PC-3 (cell line): ENCODE data around the gene PEX11B. TPM values are rescaled to one million over a fixed set of nuclear protein-coding genes. Genes with fewer than 3 reads are reported as not detected.
A peak's percentile ranks its signal among the peaks of the same experiment; 100 is the strongest.

Experiments
- ATAC-seq: fragments of 200-7000 bp; cut with Tn5 transposase; 2 replicates; pipeline ENCODE4 v1.9.1; 2020; ENCODE audit warnings: mild to moderate bottlenecking, moderate library complexity
- BruUV-seq: library from RNA; stranded (reverse); fragments of 400-500 nt; replicated peaks from 2 replicates; lab custom pipeline; 2021; lab: Mats Ljungman, UMichigan
- CTCF ChIA-PET: fragments of 300-600 bp; sonication (Branson Sonifier 250); formaldehyde crosslinking; loops from one replicate; lab custom pipeline; 2022; ENCODE audit warnings: antibody characterized with exemption; lab: Charles Lee
- POLR2A ChIA-PET: fragments of 300-600 bp; sonication (Branson Sonifier 250); formaldehyde crosslinking; loops from one replicate; lab custom pipeline; 2022; ENCODE audit warnings: antibody characterized with exemption; ENCODE audit not compliant: unreplicated experiment; lab: Charles Lee
- DNase-seq: peaks from one replicate; pipeline ENCODE4 v3.0.0-alpha.2; 2015
- H2AFZ ChIP-seq: fragments of 300-600 bp; sonication (generic); 2 replicates; pipeline ENCODE4 v1.6.0; 2016; ENCODE audit warnings: antibody characterized with exemption, low read length
- H3F3A ChIP-seq: fragments of 300-600 bp; sonication (generic); one replicate; pipeline ENCODE4 v1.6.0; 2017; ENCODE audit warnings: antibody characterized with exemption, low read length, control low read depth, mild to moderate bottlenecking; ENCODE audit not compliant: unreplicated experiment
- H3K27ac ChIP-seq: fragments of 300-600 bp; sonication (generic); 2 replicates; pipeline ENCODE4 v1.5.1; 2016; ENCODE audit warnings: mild to moderate bottlenecking, low read length
- H3K27me3 ChIP-seq: fragments of 300-600 bp; sonication (generic); 2 replicates; pipeline ENCODE4 v1.6.1; 2016; ENCODE audit warnings: low read length, mixed read lengths
- H3K36me3 ChIP-seq: fragments of 300-600 bp; sonication (generic); 2 replicates; pipeline ENCODE4 v1.6.1; 2016; ENCODE audit warnings: low read depth, mixed run types, low read length, mixed read lengths
- H3K4me1 ChIP-seq: fragments of 300-600 bp; sonication (generic); 2 replicates; pipeline ENCODE4 v1.5.1; 2016; ENCODE audit warnings: low read length; ENCODE audit not compliant: insufficient read depth
- H3K4me2 ChIP-seq: fragments of 300-600 bp; sonication (generic); 2 replicates; pipeline ENCODE4 v1.6.0; 2016; ENCODE audit warnings: low read length
- H3K4me3 ChIP-seq: fragments of 300-600 bp; sonication (generic); 2 replicates; pipeline ENCODE4 v1.5.1; 2016; ENCODE audit warnings: mild to moderate bottlenecking, low read length, mixed read lengths
- H3K79me2 ChIP-seq: fragments of 300-600 bp; sonication (generic); 2 replicates; pipeline ENCODE4 v1.6.1; 2017; ENCODE audit warnings: low read length, mixed read lengths
- H3K9ac ChIP-seq: fragments of 300-600 bp; sonication (generic); 2 replicates; pipeline ENCODE4 v1.6.0; 2016; ENCODE audit warnings: mild to moderate bottlenecking, low read length
- H3K9me2 ChIP-seq: fragments of 300-600 bp; sonication (generic); replicated peaks from 2 replicates; pipeline ENCODE4 v1.6.1; 2016; ENCODE audit warnings: mixed run types, low read length, mixed read lengths
- H3K9me3 ChIP-seq: fragments of 300-600 bp; sonication (generic); 2 replicates; pipeline ENCODE4 v1.6.1; 2016; ENCODE audit warnings: low read length, mixed read lengths
- H4K20me1 ChIP-seq: fragments of 300-600 bp; sonication (generic); 2 replicates; pipeline ENCODE4 v1.6.1; 2016; ENCODE audit warnings: low read length, mixed read lengths
- CTCF ChIP-seq: fragments of 300-600 bp; sonication (generic); conservative IDR thresholded peaks from 2 replicates; pipeline ENCODE4 v1.5.1; 2017; ENCODE audit warnings: antibody characterized with exemption, low read depth, mild to moderate bottlenecking, low read length
- EZH2 ChIP-seq: fragments of 300-600 bp; sonication (generic); IDR thresholded peaks from one replicate; pipeline ENCODE4 v1.6.1; 2017; ENCODE audit warnings: antibody characterized with exemption, mild to moderate bottlenecking, low read length; ENCODE audit not compliant: unreplicated experiment
- EZH2phosphoT487 ChIP-seq: fragments of 300-600 bp; sonication (generic); IDR thresholded peaks from 2 replicates; pipeline ENCODE4 v1.6.1; 2018; ENCODE audit warnings: mild to moderate bottlenecking, antibody characterized with exemption, low read length, borderline replicate concordance
- intact Hi-C: fragments of 100-400 bp; cut with micrococcal nuclease; formaldehyde crosslinking; loops from 2 replicates; pipeline ENCODE4 v1.9.0; 2023
- total RNA-seq: library from RNA; depleted of rRNA; stranded (reverse); fragments of >200 nt; gene quantifications from 2 replicates; pipeline ENCODE4 v1.2.3, GENCODE V29; 2014

The PEX11B gene
- total RNA-seq, 1 experiment from 2014 or later, result 27.4 TPM

GRCh38 chr1:145906954-145907753 lies 11.4 kb downstream of the PEX11B start:
- ChIA-PET POLR2A (interaction anchor here (1.5 kb wide), 1 partner anchor 15 kb away, joined by 5 read pairs; no protein-coding TSS in a partner anchor), CTCF (interaction anchor here (3.0 kb wide), 1 partner anchor 15 kb away, joined by 29 read pairs; no protein-coding TSS in a partner anchor)
- no TSS peak for BruUV-seq
- Histone ChIP-seq H3K79me2 (no peaks in the 10 kb centered on the region), H3K9me3 (no peaks in the 10 kb centered on the region), H3K4me1 (peaks cover 11% of the 10 kb centered on the region), H3K4me2 (no peak overlapping the region), H3F3A (no peaks in the 10 kb centered on the region), H3K27ac (no peak overlapping the region), H4K20me1 (no peaks in the 10 kb centered on the region), H3K27me3 (no peaks in the 10 kb centered on the region), H3K9ac (no peak overlapping the region), H3K36me3 (peaks cover 11% of the 10 kb centered on the region; the same call in 1 of the 2 replicates), H2AFZ (no peak overlapping the region), H3K4me3 (no peak overlapping the region), H3K9me2 (no peaks in the 10 kb centered on the region)
- TF ChIP-seq EZH2 (no peak), EZH2phosphoT487 (no peak), CTCF (no peak)
- no peak for DNase-seq
- intact Hi-C loops, result no loop called here
- no peak; the same call in 1 of the 2 replicates for ATAC-seq

GRCh38 chr1:145901312-145902021 lies 17.1 kb downstream of the PEX11B start:
- CTCF ChIA-PET, result interaction anchor here (0.5 kb wide), 1 partner anchor 111 kb away, joined by 8 read pairs; no protein-coding TSS in a partner anchor
- no peaks in the 10 kb centered on the region for H3K9me2 ChIP-seq

More at GRCh38 chr1:145901312-145902021, 17.1 kb downstream of the PEX11B start:
- TF ChIP-seq CTCF (peak; percentile 31; the same call in 1 of the 2 replicates), EZH2phosphoT487 (no peak)
- H2AFZ ChIP-seq, result no peak overlapping the region
- H3K9ac ChIP-seq, result no peak overlapping the region
- intact Hi-C loops, result no loop called here
- no peaks in the 10 kb centered on the region for H3K4me1 ChIP-seq
- ATAC-seq (peak; percentile 22; the same call in 1 of the 2 replicates), DNase-seq (no peak)
- no peak overlapping the region for H3K4me3 ChIP-seq
- BruUV-seq, result no TSS peak
- no peaks in the 10 kb centered on the region for H3K79me2 ChIP-seq
- no peaks in the 10 kb centered on the region for H3K36me3 ChIP-seq
- no peaks in the 10 kb centered on the region for H3K9me3 ChIP-seq
- H4K20me1 ChIP-seq, result no peaks in the 10 kb centered on the region
- H3K27ac ChIP-seq, result no peak overlapping the region
- H3K27me3 ChIP-seq, result no peaks in the 10 kb centered on the region
- POLR2A ChIA-PET, result no interaction called here
- H3K4me2 ChIP-seq, result no peak overlapping the region
- no peaks in the 10 kb centered on the region for H3F3A ChIP-seq
